Stromal cell of bone marrow (primary cell): ENCODE measurements around the gene KCTD17.

Experiments
- DNase-seq: peaks from one replicate; pipeline ENCODE4 v3.0.0-alpha.2; 2012; ENCODE audit warnings: low read depth

The KCTD17 gene, protein sequence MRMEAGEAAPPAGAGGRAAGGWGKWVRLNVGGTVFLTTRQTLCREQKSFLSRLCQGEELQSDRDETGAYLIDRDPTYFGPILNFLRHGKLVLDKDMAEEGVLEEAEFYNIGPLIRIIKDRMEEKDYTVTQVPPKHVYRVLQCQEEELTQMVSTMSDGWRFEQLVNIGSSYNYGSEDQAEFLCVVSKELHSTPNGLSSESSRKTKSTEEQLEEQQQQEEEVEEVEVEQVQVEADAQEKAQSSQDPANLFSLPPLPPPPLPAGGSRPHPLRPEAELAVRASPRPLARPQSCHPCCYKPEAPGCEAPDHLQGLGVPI

DNA sequence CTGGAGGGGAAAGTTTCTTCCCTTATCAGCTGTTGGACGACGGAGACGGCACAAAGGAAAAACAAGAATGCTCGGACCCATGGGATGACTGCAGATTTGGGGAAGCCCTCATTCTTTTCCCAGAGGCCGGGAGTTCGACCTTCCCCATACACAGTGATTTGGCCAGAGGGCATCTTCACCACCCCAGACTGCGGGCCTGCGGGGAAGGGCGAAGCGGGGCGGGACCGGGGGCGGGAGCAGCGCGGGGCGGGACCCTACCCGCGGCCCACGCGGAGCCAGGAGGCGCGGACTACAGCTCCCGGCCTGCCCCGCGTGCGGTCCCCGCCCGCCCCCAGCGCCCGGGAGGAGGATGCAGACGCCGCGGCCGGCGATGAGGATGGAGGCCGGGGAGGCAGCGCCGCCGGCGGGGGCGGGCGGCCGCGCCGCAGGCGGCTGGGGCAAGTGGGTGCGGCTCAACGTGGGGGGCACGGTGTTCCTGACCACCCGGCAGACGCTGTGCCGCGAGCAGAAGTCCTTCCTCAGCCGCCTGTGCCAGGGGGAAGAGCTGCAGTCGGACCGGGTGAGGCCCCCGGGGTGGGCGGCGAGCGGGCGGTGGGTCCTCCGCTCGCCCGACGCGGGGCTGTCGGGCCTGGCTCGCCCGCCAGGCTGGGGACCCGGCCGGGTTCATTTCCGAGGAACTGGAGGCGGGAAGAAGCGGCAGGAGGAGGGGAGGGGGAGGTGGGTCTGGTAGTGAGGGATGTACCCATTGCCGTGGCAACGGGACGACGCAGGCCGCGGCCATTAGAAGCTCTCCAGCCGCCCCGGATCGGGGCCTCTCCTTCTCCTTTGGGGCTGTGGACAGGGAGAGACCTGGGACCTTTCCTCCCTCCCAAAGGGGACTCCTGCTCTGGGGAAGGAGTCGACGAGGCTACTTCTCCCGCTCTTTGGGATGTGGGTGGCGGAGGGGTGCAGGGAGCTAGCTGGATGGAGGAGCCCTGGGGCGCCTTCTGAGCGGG, at the start of gene KCTD17:
Gene KCTD17 (plus strand): TSS at position 352 of the 995 bp plus-strand sequence. CDS start 19 bp downstream, at position 371.
- DNase-seq: peak; percentile 49

DNA sequence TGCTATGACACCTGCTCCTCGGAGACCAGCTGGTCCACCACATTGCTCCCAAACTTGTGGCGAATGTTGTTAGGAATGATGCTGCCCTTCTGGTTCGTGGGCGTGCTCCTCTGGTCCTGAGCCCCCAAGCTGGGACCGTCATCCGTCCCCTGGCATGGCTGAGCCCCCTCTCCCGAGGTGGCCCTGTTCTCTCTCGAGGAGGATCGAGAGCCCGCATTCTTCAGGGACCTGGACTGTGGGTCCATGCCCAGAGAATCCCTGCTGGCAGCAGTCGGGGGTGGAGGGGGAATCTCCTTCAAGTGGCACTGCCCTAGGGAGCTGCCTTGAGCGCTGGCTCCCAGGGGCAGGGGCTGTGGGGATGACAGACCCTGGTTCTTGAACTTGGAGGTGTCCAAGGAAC, 49.7 kb upstream of the KCTD17 start:
- no peak for DNase-seq

GRCh38 chr22:37002633-37003032, 48.9 kb upstream of the KCTD17 start:
- no peak for DNase-seq

DNA sequence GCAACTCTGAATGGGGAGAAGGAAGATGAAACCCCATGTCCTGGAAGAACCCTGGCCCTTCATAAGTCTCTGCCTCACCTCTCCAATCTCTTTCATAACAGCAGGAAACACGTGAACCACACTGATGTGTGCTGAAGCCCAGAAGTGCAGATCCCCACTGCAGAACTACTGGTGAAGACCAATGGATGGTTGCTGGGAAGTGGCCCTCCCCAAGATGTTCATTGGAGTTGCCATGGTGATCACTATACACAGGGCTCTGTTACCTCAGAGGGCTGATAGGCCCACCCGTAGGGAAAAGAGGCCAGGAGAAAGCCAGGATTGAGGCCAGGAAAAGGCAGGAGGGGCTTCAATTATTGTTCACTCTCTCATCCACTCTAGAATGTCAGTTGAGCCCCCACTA, 43.9 kb upstream of the KCTD17 start:
- no peak for DNase-seq

- no peak for DNase-seq
Measured at GRCh38 chr22:37008365-37008764, 43.2 kb upstream of the KCTD17 start.

- no peak for DNase-seq
Measured at GRCh38 chr22:37009490-37009889, 42.1 kb upstream of the KCTD17 start.

GRCh38 chr22:37010174-37010573, 41.4 kb upstream of the KCTD17 start:
- DNase-seq: no peak

DNA sequence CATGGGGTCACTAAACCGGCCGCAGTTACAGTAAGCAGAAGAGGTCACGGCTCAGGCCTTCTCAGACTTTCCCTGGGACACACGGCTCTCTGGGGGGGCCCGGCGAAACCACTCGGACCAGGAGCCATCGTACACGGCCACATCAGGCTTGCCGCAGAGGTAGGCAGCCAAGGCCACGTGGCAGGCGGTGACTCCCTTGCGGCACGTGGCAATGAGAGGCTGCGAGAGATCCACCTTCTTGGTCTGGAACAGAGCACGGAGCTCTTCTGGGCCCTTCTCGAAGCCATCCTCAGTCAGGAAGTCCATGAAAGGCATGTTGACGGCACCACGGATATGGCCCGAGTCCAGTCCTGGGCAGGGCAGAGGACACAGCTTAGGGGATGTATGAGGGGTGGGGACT, 40.6 kb upstream of the KCTD17 start:
- DNase-seq: no peak

DNA sequence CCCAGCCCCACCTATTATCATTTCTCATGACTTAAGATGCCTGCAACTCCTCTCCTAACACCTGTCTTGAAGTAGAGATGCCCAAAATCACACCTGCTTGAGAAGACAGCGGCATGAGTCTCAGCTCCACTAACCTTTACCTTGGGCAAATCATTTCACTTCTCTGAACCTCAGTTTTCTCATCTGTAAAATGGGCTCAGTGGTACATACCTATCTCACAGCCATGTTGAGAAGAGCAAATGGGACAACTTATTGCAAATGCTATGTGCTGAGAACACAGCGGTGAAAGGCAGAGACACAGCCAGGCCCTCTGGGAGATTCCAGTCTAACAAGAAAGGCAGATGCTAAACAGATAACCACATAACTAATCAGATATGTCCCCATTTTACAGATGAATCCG, 40.1 kb upstream of the KCTD17 start:
- no peak for DNase-seq

GRCh38 chr22:37012262-37012904, 39.2 kb upstream of the KCTD17 start:
- DNase-seq: no peak

DNA sequence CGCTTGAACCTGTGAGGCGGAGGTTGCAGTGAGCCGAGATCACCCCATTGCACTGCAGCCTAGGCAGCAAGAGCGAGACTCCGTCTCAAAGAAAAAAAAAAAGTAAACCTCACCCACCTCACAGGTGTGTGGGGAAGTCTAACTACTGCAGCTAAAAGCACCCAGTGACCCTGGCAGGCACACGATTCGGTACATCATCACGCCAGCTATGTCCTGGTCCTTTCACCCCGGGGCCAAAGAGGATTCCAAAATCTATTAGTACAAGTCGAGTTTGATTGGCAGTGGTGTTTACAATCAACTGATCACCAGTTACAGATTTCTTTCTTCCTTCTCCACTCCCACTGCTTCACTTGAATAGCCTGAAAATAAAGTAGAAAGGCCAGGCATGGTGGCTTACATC, 38.6 kb upstream of the KCTD17 start:
- DNase-seq: no peak

DNA sequence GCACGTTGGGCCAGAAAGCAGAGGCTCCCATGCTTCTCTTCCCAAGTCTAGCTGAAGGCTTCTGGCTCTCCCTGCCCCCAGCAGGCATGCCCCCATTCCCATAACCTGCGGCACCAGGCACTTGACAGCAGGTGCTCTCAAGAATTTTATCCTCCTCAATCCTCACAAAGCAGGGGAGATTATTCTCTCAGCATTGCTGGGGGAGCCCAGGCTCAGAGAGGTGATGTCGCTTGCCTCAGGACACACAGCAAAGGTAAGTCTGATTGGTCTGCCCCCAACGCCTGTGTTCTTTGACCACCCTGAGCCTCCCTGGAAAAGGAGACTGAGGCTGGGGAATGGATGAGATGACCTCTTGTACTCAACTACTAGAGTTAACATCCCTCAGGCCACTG, 37.1 kb upstream of the KCTD17 start:
- DNase-seq: no peak

DNA sequence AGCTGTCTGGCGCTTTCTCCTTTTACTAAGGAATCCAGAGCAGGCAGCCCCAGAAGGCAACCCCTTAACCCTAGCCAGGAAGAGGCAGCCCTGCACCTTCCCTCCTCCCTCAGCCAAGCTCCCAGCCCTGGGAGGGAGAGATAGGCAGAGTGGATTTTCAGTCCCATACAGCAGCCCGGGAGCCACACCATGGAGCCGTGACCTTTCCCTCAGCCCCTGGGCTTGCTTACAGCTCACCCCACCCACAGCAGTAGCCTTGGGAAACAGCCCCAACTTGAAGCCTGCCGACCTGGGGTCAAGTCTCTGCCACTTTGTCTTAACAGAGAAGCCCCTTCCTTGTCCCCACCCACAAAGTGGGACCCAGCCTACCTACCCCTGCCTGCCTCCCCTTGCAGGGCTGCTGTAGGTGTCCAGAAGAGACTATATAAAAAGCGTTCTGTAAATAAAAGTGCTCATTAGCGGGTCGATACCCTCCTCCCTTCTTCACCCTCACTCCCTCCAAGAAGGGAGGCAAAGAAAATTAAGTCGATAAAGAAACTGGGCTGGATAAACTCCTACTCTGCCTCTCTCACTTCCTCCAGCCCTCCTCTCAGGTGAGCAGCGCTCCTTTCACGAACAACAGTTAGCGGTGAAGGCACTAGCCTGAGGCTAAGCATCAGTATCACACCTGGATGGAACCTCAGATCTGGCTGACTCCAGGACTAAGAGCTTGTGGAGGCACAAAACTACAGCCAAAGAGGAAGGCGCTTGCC, 36.5 kb upstream of the KCTD17 start:
- DNase-seq: no peak

- DNase-seq: no peak
Measured at GRCh38 chr22:37015587-37015878, 36.0 kb upstream of the KCTD17 start.

GRCh38 chr22:37016134-37016910, 35.2 kb upstream of the KCTD17 start:
- DNase-seq: no peak

- DNase-seq: no peak
Measured at GRCh38 chr22:37017356-37017755, 34.2 kb upstream of the KCTD17 start.

GRCh38 chr22:37018086-37018814, 33.3 kb upstream of the KCTD17 start:
- DNase-seq: no peak

DNA sequence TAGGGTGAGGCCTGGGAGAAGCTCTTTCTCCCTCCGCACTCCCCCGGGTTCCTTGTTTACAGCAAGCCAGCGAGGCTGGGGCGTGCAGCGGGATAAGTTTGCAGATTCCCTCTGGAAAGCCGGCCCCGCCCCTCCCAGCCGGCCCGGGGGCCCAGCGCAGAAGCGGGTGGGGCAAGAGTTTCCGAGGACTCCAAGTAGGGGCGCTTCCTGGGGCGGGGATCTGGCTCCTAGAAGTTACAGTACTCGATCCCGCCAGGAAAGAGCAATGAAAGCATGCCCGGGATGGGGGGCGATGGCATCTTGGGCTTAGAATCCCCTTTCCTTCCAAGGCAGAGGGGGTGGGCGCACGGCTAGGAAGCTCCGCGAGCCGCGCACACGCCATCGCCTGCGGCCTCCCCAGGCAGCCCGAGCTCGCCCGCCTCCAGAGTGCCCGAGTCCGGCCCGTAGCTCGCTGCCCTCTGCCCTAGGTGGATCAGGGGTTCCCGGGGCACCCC, 32.7 kb upstream of the KCTD17 start:
- DNase-seq: peak; percentile 13

DNA sequence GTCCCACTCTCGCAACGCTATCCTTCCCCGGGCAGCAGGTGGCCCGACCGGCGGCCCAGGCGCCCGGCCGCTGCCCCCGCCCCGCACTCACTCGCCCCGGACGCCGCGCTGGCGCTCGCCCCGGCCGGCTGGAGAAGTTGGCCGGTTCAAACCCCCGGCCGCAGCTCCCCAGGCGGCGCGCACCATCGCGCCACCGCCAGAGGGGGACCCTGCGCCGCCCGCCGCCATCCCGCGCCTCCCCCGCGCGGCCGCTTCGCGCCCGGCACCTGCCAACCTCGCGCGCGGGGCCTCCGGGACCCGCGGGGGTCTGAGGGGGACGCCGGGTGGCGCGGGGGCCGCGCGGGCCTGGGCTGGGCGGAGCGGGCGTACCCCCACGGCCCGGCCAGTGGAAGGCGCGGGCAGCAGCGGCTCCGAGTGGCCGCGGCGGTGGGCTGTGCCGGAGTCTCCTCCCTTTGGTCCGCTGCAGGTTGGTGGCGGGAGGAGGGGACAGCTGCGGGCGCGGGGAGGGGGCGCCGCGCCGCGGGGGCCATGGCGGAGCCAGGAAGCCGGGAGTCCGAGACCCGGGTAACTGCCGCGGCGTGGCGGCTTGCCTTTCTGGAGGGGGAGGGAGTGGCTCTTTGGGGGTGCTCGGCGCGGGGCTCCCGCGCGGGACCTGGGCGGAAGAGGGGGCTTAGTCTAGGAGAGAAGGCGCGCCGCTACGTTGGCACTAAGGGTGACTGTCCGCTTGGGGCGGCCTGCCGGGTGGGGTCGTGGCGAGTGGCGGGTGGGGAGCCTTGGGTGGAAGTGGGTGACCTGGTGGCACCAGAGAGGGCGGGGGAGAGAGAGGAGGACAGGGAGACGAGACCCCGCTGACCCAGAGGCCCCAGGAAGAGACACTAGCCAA, 32.0 kb upstream of the KCTD17 start, which contains the start of the genes MPST and TST:
Gene MPST (plus strand): TSS at position 434 of the 883 bp plus-strand sequence. CDS start 95 bp downstream, at position 529.
Gene TST (minus strand): TSS at position 139 of the 883 bp plus-strand sequence. CDS start 715 bp downstream, outside the sequence.
- DNase-seq: peak; percentile 33
